K562 (cell line): ENCODE data around the gene PRRC2B. TPM values are rescaled to one million over a fixed set of nuclear protein-coding genes. Genes with fewer than 3 reads are reported as not detected.

Experiments used
- ATAC-seq: fragments of 200-7000 bp; cut with Tn5 transposase; 3 replicates; pipeline ENCODE4 v1.9.1; 2020; ENCODE audit warnings: moderate library complexity
- BruUV-seq: library from RNA; stranded (reverse); fragments of 400-500 nt; replicated peaks from 2 replicates; lab custom pipeline; 2021; lab: Mats Ljungman, UMichigan
- CTCF ChIA-PET: fragments of 300-600 bp; formaldehyde crosslinking; extraction: SDS; loops from one replicate; lab custom pipeline; 2021; ENCODE audit warnings: low intra/inter-chr PET ratio; lab: Yijun Ruan, JAX
- POLR2A ChIA-PET: fragments of 300-600, 350-650 bp; sonication (Branson Sonifier 250); formaldehyde crosslinking; extraction: SDS; loops from one replicate; lab custom pipeline; 2021; ENCODE audit warnings: antibody characterized with exemption, inconsistent platforms; lab: Yijun Ruan, JAX
- DNase-seq, 4 experiments: peaks; one replicate each; pipeline versions ENCODE4 v3.0.0 to v3.0.0-alpha.2; 2011 to 2018; ENCODE audit warnings: low spot score in 3 of 4, mixed read lengths in 3 of 4; ENCODE audit errors: extremely low read depth in 1 of 4
- FAIRE-seq: peaks from 2 replicates; lab custom pipeline; 2011; peaks lifted over from hg19 to GRCh38; lab: Jason Lieb, UNC
- H2AFZ ChIP-seq: 2 replicates; pipeline ENCODE4 v1.6.0; 2011; ENCODE audit warnings: low read depth, low read length, control low read depth, inconsistent platforms
- H3K27ac ChIP-seq: fragments of 200-600 bp; 3 replicates; pipeline ENCODE4 v1.8.0; 2011; ENCODE audit warnings: low read depth, mild to moderate bottlenecking, control low read depth, inconsistent platforms, low read length, moderate library complexity, mixed read lengths; ENCODE audit errors: extremely low read depth
- H3K27me3 ChIP-seq, 2 experiments: fragments of 300-600 bp in 1 of 2; 2 replicates in 1 of 2; 3 replicates in 1 of 2; pipeline versions ENCODE4 v1.6.0 to v1.8.0; 2011; ENCODE audit warnings: inconsistent platforms in 2 of 2, low read length in 2 of 2, mild to moderate bottlenecking in 1 of 2, mixed read lengths in 1 of 2, moderate library complexity in 1 of 2; ENCODE audit not compliant: control insufficient read depth in 2 of 2, insufficient read depth in 2 of 2
- H3K36me3 ChIP-seq: fragments of 300-600 bp; 3 replicates; pipeline ENCODE4 v1.8.0; 2011; ENCODE audit warnings: mild to moderate bottlenecking, low read length, inconsistent platforms; ENCODE audit not compliant: control insufficient read depth, insufficient read depth
- H3K4me1 ChIP-seq, 2 experiments: fragments of 200-600 bp in 1 of 2; replicated peaks in 1 of 2; 2 replicates in 1 of 2; 3 replicates in 1 of 2; pipeline versions ENCODE4 v1.5.1 to v1.8.0; 2011; ENCODE audit warnings: inconsistent platforms in 2 of 2, low read length in 2 of 2, mild to moderate bottlenecking in 1 of 2, mixed read lengths in 1 of 2, moderate library complexity in 1 of 2; ENCODE audit not compliant: control insufficient read depth in 2 of 2, insufficient read depth in 2 of 2
- H3K4me2 ChIP-seq: 2 replicates; pipeline ENCODE4 v1.6.1; 2011; ENCODE audit warnings: low read length, control low read depth, inconsistent platforms, mixed read lengths; ENCODE audit not compliant: insufficient read depth
- H3K4me3 ChIP-seq: fragments of 200-600 bp; sonication (generic), shearing (Covaris generic); 2 replicates; pipeline ENCODE4 v1.5.1; 2016; ENCODE audit warnings: control low read depth, inconsistent platforms
- H3K79me2 ChIP-seq: fragments of 200-600 bp; 3 replicates; pipeline ENCODE4 v1.8.0; 2011; ENCODE audit warnings: low read length, inconsistent platforms; ENCODE audit not compliant: control insufficient read depth, insufficient read depth
- H3K9ac ChIP-seq, 2 experiments: 2 replicates each; pipeline versions ENCODE4 v1.6.0 to v1.6.1; 2011; ENCODE audit warnings: low read depth in 2 of 2, low read length in 2 of 2, control low read depth in 1 of 2, inconsistent platforms in 1 of 2, mild to moderate bottlenecking in 1 of 2, mixed read lengths in 1 of 2; ENCODE audit not compliant: insufficient read depth in 1 of 2
- H3K9me1 ChIP-seq: one replicate; pipeline ENCODE4 v1.6.0; 2011; ENCODE audit warnings: inconsistent platforms, mild to moderate bottlenecking, low read length, moderate library complexity; ENCODE audit not compliant: control insufficient read depth, insufficient read depth
- H3K9me3 ChIP-seq: replicated peaks from 2 replicates; pipeline ENCODE4 v1.5.1; 2011; ENCODE audit warnings: low read depth, low read length, inconsistent platforms; ENCODE audit not compliant: control insufficient read depth, insufficient read depth
- H4K20me1 ChIP-seq: replicated peaks from 2 replicates; pipeline ENCODE4 v1.6.1; 2011; ENCODE audit warnings: low read length, inconsistent platforms, mixed read lengths; ENCODE audit not compliant: control insufficient read depth, insufficient read depth
- CBX2 ChIP-seq: fragments of 200-600 bp; sonication (generic); IDR thresholded peaks from one replicate; pipeline ENCODE4 v1.6.1; 2012; ENCODE audit warnings: mild to moderate bottlenecking, low read length, inconsistent platforms; ENCODE audit not compliant: insufficient read depth, poor library complexity, severe bottlenecking
- EHMT2 ChIP-seq: fragments of 450-650 bp; IDR thresholded peaks from 2 replicates; pipeline ENCODE4 v1.6.1; 2018; ENCODE audit warnings: antibody characterized with exemption
- FOXK2 ChIP-seq, 2 experiments: fragments of 450-650 bp; IDR thresholded peaks in 1 of 2; conservative IDR thresholded peaks in 1 of 2; 2 replicates each; pipeline ENCODE4 v1.6.1; 2016; ENCODE audit warnings: low read depth in 2 of 2, mild to moderate bottlenecking in 1 of 2
- ZNF143 ChIP-seq: sonication (generic); formaldehyde crosslinking; IDR thresholded peaks from 2 replicates; pipeline ENCODE4 v1.9.0; 2022; ENCODE audit warnings: mild to moderate bottlenecking, missing genetic modification reagents
- ZNF551 ChIP-seq: fragments of 250-450 bp; sonication (Bioruptor Pico); IDR thresholded peaks from 2 replicates; pipeline ENCODE4 v1.5.0; 2021; ENCODE audit warnings: mild to moderate bottlenecking, moderate library complexity
- WGBS: fragments of 100-300 bp; shearing (Covaris generic); methylation state at CpG from one replicate; pipeline ENCODE4 v1.1.6; 2016; ENCODE audit warnings: low coverage, mixed read lengths; ENCODE audit not compliant: insufficient coverage; ENCODE audit errors: missing lambda C conversion rate; 5-methylcytosine and 5-hydroxymethylcytosine counted together
- in situ Hi-C: fragments of 300-500 bp; cut with MboI; formaldehyde crosslinking; loops from 4 replicates; pipeline ENCODE4 v1.15.0; 2018; ENCODE audit warnings: inconsistent platforms, mixed read lengths
- intact Hi-C: fragments of 100-400 bp; cut with micrococcal nuclease; formaldehyde crosslinking; loops from 2 replicates; pipeline ENCODE4 v1.14.2; 2022
- polyA plus RNA-seq, 8 experiments: library from polyadenylated mRNA; depleted of rRNA in 4 of 8; stranded (reverse) in 5 of 8; unstranded in 3 of 8; fragments of >200 nt; fragmentation: Nextera tagmentation in 2 of 8; fragmentation: Illumina TruSeq in 1 of 8; extraction: Ambion mirVana in 2 of 8; extraction: Trizol in 1 of 8; gene quantifications; 2 replicates each; pipeline versions ENCODE4 v1.2.1 to v1.2.3, GENCODE V29; 2011 to 2014; ENCODE audit warnings: inconsistent platforms in 1 of 8, missing spikeins in 1 of 8
- total RNA-seq, 7 experiments: library from RNA; depleted of rRNA in 6 of 7; stranded (reverse); fragments of >200 nt in 6 of 7; fragmentation: Illumina TruSeq in 2 of 7; extraction: Trizol in 2 of 7; gene quantifications; 2 replicates each; pipeline versions ENCODE4 v1.2.1 to v1.2.3, GENCODE V29; 2011 to 2021; ENCODE audit warnings: low replicate concordance in 1 of 7
- TF ChIP-seq, protein P1 (sequence below): fragments of 150-350 bp; IDR thresholded peaks from 2 replicates; pipeline ENCODE4 v1.6.1; 2014; ENCODE audit warnings: low read depth, mild to moderate bottlenecking, low read length, borderline replicate concordance
- TF ChIP-seq, protein P2 (sequence below): IDR thresholded peaks from 2 replicates; pipeline ENCODE4 v1.6.1; 2014; ENCODE audit warnings: antibody characterized with exemption

Gene PRRC2B
- total and polyA plus RNA-seq, 9 of the 15 experiments (the other 6 are each of a cell fraction or from before 2014, with no cell fraction given) = 0.34 to 125 (median 30.9) TPM

DNA sequence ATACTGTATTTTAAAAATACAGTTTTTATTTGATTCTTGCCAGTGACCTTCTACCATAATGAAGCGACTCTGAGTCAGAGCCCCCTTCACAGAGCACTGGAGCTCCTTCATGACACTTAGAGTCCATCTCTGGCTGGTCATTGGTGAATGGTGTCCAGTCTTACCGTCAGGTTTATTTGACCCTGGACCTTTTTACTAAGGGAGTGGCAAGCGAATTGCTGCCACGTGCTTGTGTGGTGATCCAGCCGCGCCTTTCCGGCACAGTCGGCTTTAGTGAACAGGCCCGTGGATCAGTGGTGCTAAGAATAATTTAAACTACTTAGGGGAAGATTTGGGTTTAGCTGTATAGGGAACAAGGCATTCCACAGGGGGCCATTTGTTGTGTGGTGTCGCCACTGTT lies 48.5 kb downstream of the PRRC2B start (continued):
- TF ChIP-seq, protein P1, sequence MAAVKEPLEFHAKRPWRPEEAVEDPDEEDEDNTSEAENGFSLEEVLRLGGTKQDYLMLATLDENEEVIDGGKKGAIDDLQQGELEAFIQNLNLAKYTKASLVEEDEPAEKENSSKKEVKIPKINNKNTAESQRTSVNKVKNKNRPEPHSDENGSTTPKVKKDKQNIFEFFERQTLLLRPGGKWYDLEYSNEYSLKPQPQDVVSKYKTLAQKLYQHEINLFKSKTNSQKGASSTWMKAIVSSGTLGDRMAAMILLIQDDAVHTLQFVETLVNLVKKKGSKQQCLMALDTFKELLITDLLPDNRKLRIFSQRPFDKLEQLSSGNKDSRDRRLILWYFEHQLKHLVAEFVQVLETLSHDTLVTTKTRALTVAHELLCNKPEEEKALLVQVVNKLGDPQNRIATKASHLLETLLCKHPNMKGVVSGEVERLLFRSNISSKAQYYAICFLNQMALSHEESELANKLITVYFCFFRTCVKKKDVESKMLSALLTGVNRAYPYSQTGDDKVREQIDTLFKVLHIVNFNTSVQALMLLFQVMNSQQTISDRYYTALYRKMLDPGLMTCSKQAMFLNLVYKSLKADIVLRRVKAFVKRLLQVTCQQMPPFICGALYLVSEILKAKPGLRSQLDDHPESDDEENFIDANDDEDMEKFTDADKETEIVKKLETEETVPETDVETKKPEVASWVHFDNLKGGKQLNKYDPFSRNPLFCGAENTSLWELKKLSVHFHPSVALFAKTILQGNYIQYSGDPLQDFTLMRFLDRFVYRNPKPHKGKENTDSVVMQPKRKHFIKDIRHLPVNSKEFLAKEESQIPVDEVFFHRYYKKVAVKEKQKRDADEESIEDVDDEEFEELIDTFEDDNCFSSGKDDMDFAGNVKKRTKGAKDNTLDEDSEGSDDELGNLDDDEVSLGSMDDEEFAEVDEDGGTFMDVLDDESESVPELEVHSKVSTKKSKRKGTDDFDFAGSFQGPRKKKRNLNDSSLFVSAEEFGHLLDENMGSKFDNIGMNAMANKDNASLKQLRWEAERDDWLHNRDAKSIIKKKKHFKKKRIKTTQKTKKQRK = no peak
- TF ChIP-seq EHMT2 = no peak
- no peak for TF ChIP-seq FOXK2 (conservative IDR thresholded peaks at IDR 0.05 in 1 of 2, IDR thresholded peaks at IDR 0.05 in 1 of 2; ENCODE audit: low read depth in 2 of 2)
- TF ChIP-seq, protein P2, sequence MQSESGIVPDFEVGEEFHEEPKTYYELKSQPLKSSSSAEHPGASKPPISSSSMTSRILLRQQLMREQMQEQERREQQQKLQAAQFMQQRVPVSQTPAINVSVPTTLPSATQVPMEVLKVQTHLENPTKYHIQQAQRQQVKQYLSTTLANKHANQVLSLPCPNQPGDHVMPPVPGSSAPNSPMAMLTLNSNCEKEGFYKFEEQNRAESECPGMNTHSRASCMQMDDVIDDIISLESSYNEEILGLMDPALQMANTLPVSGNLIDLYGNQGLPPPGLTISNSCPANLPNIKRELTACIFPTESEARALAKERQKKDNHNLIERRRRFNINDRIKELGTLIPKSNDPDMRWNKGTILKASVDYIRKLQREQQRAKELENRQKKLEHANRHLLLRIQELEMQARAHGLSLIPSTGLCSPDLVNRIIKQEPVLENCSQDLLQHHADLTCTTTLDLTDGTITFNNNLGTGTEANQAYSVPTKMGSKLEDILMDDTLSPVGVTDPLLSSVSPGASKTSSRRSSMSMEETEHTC = no peak

DNA sequence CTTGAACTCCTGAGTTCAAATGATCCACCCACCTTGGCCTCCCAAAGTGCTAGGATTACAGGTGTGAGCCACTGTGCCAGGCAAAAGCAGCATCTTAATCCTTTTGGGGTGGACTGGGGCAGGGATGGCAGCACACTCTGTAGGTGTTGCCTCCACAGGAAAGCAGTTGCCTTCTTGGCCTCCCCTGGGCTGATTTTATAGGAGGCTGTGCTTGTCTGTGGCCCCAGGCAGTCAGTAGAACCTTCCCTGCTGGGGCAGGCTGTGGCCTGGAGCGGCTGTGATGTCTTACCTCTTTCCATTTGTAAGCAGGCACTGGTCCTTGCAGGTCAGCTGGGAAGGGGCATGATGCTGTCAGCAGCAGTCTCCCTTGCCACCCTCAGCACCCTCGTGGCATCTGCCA lies 49.8 kb downstream of the PRRC2B start:
- H3K36me3 ChIP-seq = peaks cover 90% of the 10 kb centered on the region
- TF ChIP-seq ZNF551 (CRISPR knock-in tag) (no peak), CBX2 (no peak), ZNF143 (CRISPR knock-in tag) (no peak)
- TF ChIP-seq, all 486 proteins: peak for 0
- FAIRE-seq (no peak), ATAC-seq (no peak), DNase-seq (no peak)
- in situ Hi-C loops (no loop called here), intact Hi-C loops (no loop called here)
- Histone ChIP-seq H3K4me2 (no peak overlapping the region), H3K9me3 (no peaks in the 10 kb centered on the region), H3K4me1 (no peaks in the 10 kb centered on the region), H3K9ac (no peak overlapping the region), H3K9me1 (no peaks in the 10 kb centered on the region), H2AFZ (no peak overlapping the region), H3K4me3 (no peak overlapping the region), H3K27ac (no peak overlapping the region), H3K79me2 (no peaks in the 10 kb centered on the region), H3K27me3 (no peaks in the 10 kb centered on the region), H4K20me1 (no peaks in the 10 kb centered on the region; the same call in none of the 2 replicates)
- ChIA-PET CTCF (no interaction called here), POLR2A (no interaction called here)
- 100% methylated on average over 2 of the region's 2 CpGs for WGBS
- BruUV-seq = no TSS peak
